SK-N-MC (cell line): ENCODE data around the gene STK40.

Experiments used
- DNase-seq: peaks from one replicate; pipeline ENCODE4 v3.0.0-alpha.2; 2011; ENCODE audit warnings: low read depth, low spot score
- H3K27ac ChIP-seq: fragments of 200-600 bp; sonication (generic); 2 replicates; pipeline ENCODE4 v1.5.1; 2016; ENCODE audit warnings: mixed run types
- H3K36me3 ChIP-seq: fragments of 200-600 bp; sonication (generic); 2 replicates; pipeline ENCODE4 v1.6.1; 2017; ENCODE audit warnings: antibody characterized with exemption, low read length, mixed read lengths; ENCODE audit not compliant: insufficient read depth
- H3K4me3 ChIP-seq: fragments of 200-600 bp; sonication (generic); 2 replicates; pipeline ENCODE4 v1.5.1; 2016
- H3K9ac ChIP-seq: fragments of 200-600 bp; sonication (generic); 2 replicates; pipeline ENCODE4 v1.8.0; 2017; ENCODE audit warnings: mixed run types, mixed read lengths; ENCODE audit not compliant: insufficient read length
- H3K9me3 ChIP-seq: fragments of 200-600 bp; sonication (generic); 2 replicates; pipeline ENCODE4 v1.6.1; 2017; ENCODE audit warnings: low read depth, mild to moderate bottlenecking, antibody characterized with exemption, low read length, moderate library complexity, mixed read lengths
- EZH2 ChIP-seq: fragments of 200-600 bp; sonication (generic); IDR thresholded peaks from one replicate; pipeline ENCODE4 v1.6.1; 2017; ENCODE audit warnings: antibody characterized with exemption
- FOXP2 ChIP-seq: optimal IDR thresholded peaks from 2 replicates; pipeline ENCODE3; 2011; ENCODE audit warnings: mild to moderate bottlenecking, moderate library complexity; ENCODE audit not compliant: insufficient read depth; ENCODE audit errors: extremely low read length, control extremely low read depth
- POLR2AphosphoS5 ChIP-seq: IDR thresholded peaks from 2 replicates; pipeline ENCODE4 v1.6.1; 2012; ENCODE audit warnings: mild to moderate bottlenecking, low read depth, low read length, borderline replicate concordance

STK40 gene

GRCh38 chr1:36349839-36350238 lies 35.9 kb downstream of the STK40 start:
- H3K9ac ChIP-seq: no peak overlapping the region
- no peak overlapping the region for H3K4me3 ChIP-seq
- H3K36me3 ChIP-seq: peaks cover 61% of the 10 kb centered on the region; the same call in 1 of the 2 replicates
- no peak overlapping the region for H3K27ac ChIP-seq
- no peak for DNase-seq
- no peaks in the 10 kb centered on the region for H3K9me3 ChIP-seq
- no peak for TF ChIP-seq EZH2
- TF ChIP-seq FOXP2: no peak
- TF ChIP-seq POLR2AphosphoS5: no peak

GRCh38 chr1:36349241-36349671 lies 36.5 kb downstream of the STK40 start:
- Histone ChIP-seq H3K27ac (no peak overlapping the region), H3K36me3 (peaks cover 58% of the 10 kb centered on the region; the same call in 1 of the 2 replicates), H3K9ac (no peak overlapping the region), H3K9me3 (no peaks in the 10 kb centered on the region), H3K4me3 (no peak overlapping the region)
- DNase-seq: no peak
- TF ChIP-seq POLR2AphosphoS5: no peak
- TF ChIP-seq FOXP2: no peak
- no peak for TF ChIP-seq EZH2

- no peak overlapping the region for H3K4me3 ChIP-seq
- H3K9me3 ChIP-seq: no peaks in the 10 kb centered on the region
- H3K9ac ChIP-seq: no peak overlapping the region
- DNase-seq: no peak
- peaks cover 52% of the 10 kb centered on the region; the same call in 1 of the 2 replicates for H3K36me3 ChIP-seq
- TF ChIP-seq FOXP2 (no peak), POLR2AphosphoS5 (no peak), EZH2 (no peak)
- no peak overlapping the region for H3K27ac ChIP-seq
Measured at GRCh38 chr1:36346741-36347370, 38.9 kb downstream of the STK40 start.

- DNase-seq: no peak
- no peak for TF ChIP-seq FOXP2
- TF ChIP-seq EZH2: no peak
- TF ChIP-seq POLR2AphosphoS5: no peak
- Histone ChIP-seq H3K4me3 (no peak overlapping the region), H3K9ac (no peak overlapping the region), H3K9me3 (no peaks in the 10 kb centered on the region), H3K27ac (no peak overlapping the region), H3K36me3 (peaks cover 47% of the 10 kb centered on the region; the same call in 1 of the 2 replicates)
Measured at GRCh38 chr1:36345353-36345752, 40.4 kb downstream of the STK40 start.

- no peak for DNase-seq
- Histone ChIP-seq H3K9ac (no peak overlapping the region), H3K4me3 (no peak overlapping the region), H3K9me3 (no peaks in the 10 kb centered on the region), H3K36me3 (peaks cover 44% of the 10 kb centered on the region; the same call in 1 of the 2 replicates), H3K27ac (no peak overlapping the region)
- no peak for TF ChIP-seq EZH2
- no peak for TF ChIP-seq POLR2AphosphoS5
- TF ChIP-seq FOXP2: no peak
Measured at GRCh38 chr1:36344395-36344680, 41.4 kb downstream of the STK40 start.

- Histone ChIP-seq H3K27ac (no peak overlapping the region), H3K36me3 (peaks cover 39% of the 10 kb centered on the region; the same call in 1 of the 2 replicates)
Measured at GRCh38 chr1:36343651-36344394, 41.9 kb downstream of the STK40 start.

GRCh38 chr1:36342426-36343185 lies 43.1 kb downstream of the STK40 start:
- Histone ChIP-seq H3K27ac (no peak overlapping the region), H3K9ac (no peak overlapping the region), H3K4me3 (no peak overlapping the region), H3K36me3 (peaks cover 27% of the 10 kb centered on the region; the same call in 1 of the 2 replicates), H3K9me3 (no peaks in the 10 kb centered on the region)
- no peak for TF ChIP-seq POLR2AphosphoS5
- no peak for DNase-seq

More at GRCh38 chr1:36343651-36344394, 41.9 kb downstream of the STK40 start:
- DNase-seq: no peak
- Histone ChIP-seq H3K4me3 (no peak overlapping the region), H3K9ac (no peak overlapping the region), H3K9me3 (no peaks in the 10 kb centered on the region)
- no peak for TF ChIP-seq FOXP2
- TF ChIP-seq EZH2: no peak
- TF ChIP-seq POLR2AphosphoS5: no peak

GRCh38 chr1:36341626-36342320 lies 44.0 kb downstream of the STK40 start:
- Histone ChIP-seq H3K9me3 (no peaks in the 10 kb centered on the region), H3K36me3 (peaks cover 27% of the 10 kb centered on the region; the same call in 1 of the 2 replicates), H3K4me3 (no peak overlapping the region), H3K9ac (no peak overlapping the region), H3K27ac (no peak overlapping the region)
- DNase-seq: no peak
- no peak for TF ChIP-seq EZH2
- no peak for TF ChIP-seq POLR2AphosphoS5
- no peak for TF ChIP-seq FOXP2
